GM21526 (cell line): ENCODE data around the gene VIPR1.

Experiments
- ATAC-seq: cut with Tn5 transposase; IDR thresholded peaks from one replicate; pipeline ENCODE4 v1.9.1; 2021; ENCODE audit warnings: moderate library complexity; ENCODE audit not compliant: unreplicated experiment, low FRiP score

The VIPR1 gene

GRCh38 chr3:42493126-42493797, 9.2 kb upstream of the VIPR1 start:
- ATAC-seq = no peak

- ATAC-seq = no peak
Measured at GRCh38 chr3:42493798-42494151, 8.7 kb upstream of the VIPR1 start.

- ATAC-seq = no peak
Measured at GRCh38 chr3:42495393-42495792, 7.0 kb upstream of the VIPR1 start.

GRCh38 chr3:42497009-42497731, 5.3 kb upstream of the VIPR1 start:
- ATAC-seq = no peak

GRCh38 chr3:42498034-42498433, 4.4 kb upstream of the VIPR1 start:
- no peak for ATAC-seq

- ATAC-seq = no peak
Measured at GRCh38 chr3:42498791-42499477, 3.5 kb upstream of the VIPR1 start.

GRCh38 chr3:42499478-42499871, 3.0 kb upstream of the VIPR1 start:
- no peak for ATAC-seq

GRCh38 chr3:42500091-42500490, 2.4 kb upstream of the VIPR1 start:
- no peak for ATAC-seq

- ATAC-seq = no peak
Measured at GRCh38 chr3:42500909-42501308, 1.5 kb upstream of the VIPR1 start.

- no peak for ATAC-seq
Measured at GRCh38 chr3:42501321-42501680, 1.1 kb upstream of the VIPR1 start.

- no peak for ATAC-seq
Measured at GRCh38 chr3:42501681-42502428, 588 bp upstream of the VIPR1 start.

GRCh38 chr3:42503251-42503924, 945 bp downstream of the VIPR1 start:
- ATAC-seq = no peak

- ATAC-seq = no peak
Measured at GRCh38 chr3:42503957-42504333, 1.5 kb downstream of the VIPR1 start.

GRCh38 chr3:42504334-42505127, 2.1 kb downstream of the VIPR1 start:
- ATAC-seq = no peak

- no peak for ATAC-seq
Measured at GRCh38 chr3:42505128-42505848, 2.8 kb downstream of the VIPR1 start.

GRCh38 chr3:42505849-42506410, 3.5 kb downstream of the VIPR1 start:
- ATAC-seq = no peak

GRCh38 chr3:42507252-42507651, 4.8 kb downstream of the VIPR1 start:
- ATAC-seq = no peak

- ATAC-seq = no peak
Measured at GRCh38 chr3:42507761-42508335, 5.4 kb downstream of the VIPR1 start.

- no peak for ATAC-seq
Measured at GRCh38 chr3:42508562-42508961, 6.1 kb downstream of the VIPR1 start.
